ENCODE measurements around the gene SOX18. TPM values are rescaled to one million over a fixed set of nuclear protein-coding genes. Genes with fewer than 3 reads are reported as not detected.

The SOX18 gene
- total and polyA plus RNA-seq, 2 of the 4 experiments (the other 2 are of a cell fraction) = not detected

GRCh38 chr20:64056889-64057627 lies 7.6 kb upstream of the SOX18 start:
- no TSS peak for BruUV-seq (replicated peaks)
- in situ Hi-C loops (cut with MboI; ENCODE audit: low sequenced_read_pairs) = no loop called here
- Histone ChIP-seq H2AK5ac (ENCODE audit: low read depth, low read length) (no peak overlapping the region), H3K56ac (ENCODE audit: extremely low read depth, insufficient read depth, low read length) (no peak overlapping the region), H3K4me3 (ENCODE audit: insufficient read depth, low read depth, low read length) (no peak overlapping the region), H3K36me3 (ENCODE audit: control insufficient read depth, insufficient read depth, low read length) (no peaks in the 10 kb centered on the region), H4K20me1 (ENCODE audit: insufficient read depth, low read length) (no peaks in the 10 kb centered on the region), H3K4me1 (ENCODE audit: control insufficient read depth, insufficient read depth, low read length) (peaks cover 6% of the 10 kb centered on the region), H3K18ac (ENCODE audit: low read depth, low read length) (no peak overlapping the region), H4K5ac (ENCODE audit: low read depth, low read length) (no peak overlapping the region), H2BK15ac (ENCODE audit: low read depth, low read length) (no peak overlapping the region), H2BK5ac (ENCODE audit: low read depth, low read length, poor library complexity, severe bottlenecking) (no peak overlapping the region), H3K27me3 (ENCODE audit: control insufficient read depth, insufficient read depth, low read length) (peaks cover 7% of the 10 kb centered on the region; the same call in 1 of the 2 replicates), H3K9me3 (ENCODE audit: control insufficient read depth, insufficient read depth, low read length) (no peaks in the 10 kb centered on the region), H3K4me2 (ENCODE audit: low read depth, low read length) (no peak overlapping the region), H3K9ac (ENCODE audit: low read depth, low read length) (no peak overlapping the region), H3K79me1 (ENCODE audit: low read depth in 1 of 2, low read length in 2 of 2) (peaks cover under 1 to 2% of the 10 kb centered on the region in 2 experiments; a peak in 3 of 4 replicates), H2AFZ (replicated peaks; ENCODE audit: low read length, poor library complexity) (peak overlapping the region; percentile 64), H3K23ac (ENCODE audit: low read depth, low read length) (no peak overlapping the region), H3K4ac (ENCODE audit: low read depth, low read length) (no peak overlapping the region), H4K91ac (ENCODE audit: insufficient read depth, low read depth, low read length) (no peak overlapping the region), H2AK9ac (replicated peaks; ENCODE audit: low read depth, low read length, poor library complexity) (peak overlapping the region; percentile 56), H3K14ac (replicated peaks; ENCODE audit: low read depth, low read length) (no peak overlapping the region), H2BK120ac (ENCODE audit: low read depth, low read length) (no peak overlapping the region), H3K9me1 (ENCODE audit: insufficient read depth, low read length) (peaks cover 2% of the 10 kb centered on the region), H4K8ac (ENCODE audit: low read depth in 2 of 2, low read length in 2 of 2) (no peak overlapping the region), H3K27ac (ENCODE audit: insufficient read depth, low read length) (no peak overlapping the region), H2BK20ac (ENCODE audit: low read depth, low read length) (no peak overlapping the region)
- DNase-seq = no peak
- dilution Hi-C loops (cut with HindIII; ENCODE audit: low sequenced_read_pairs, unreplicated experiment) = no loop called here
- WGBS, 2 experiments (ENCODE audit: extremely low coverage in 2 of 2, insufficient read length in 1 of 2) = 78% methylated on average over 36 of the region's 39 CpGs; no CpG with 5 or more reads in 1 of the 2 experiments
- CTCF ChIA-PET = interaction anchor here (1.8 kb wide), 1 partner anchor 12 kb away, joined by 6 read pairs; no protein-coding TSS in a partner anchor
- intact Hi-C loops (cut with micrococcal nuclease) = loop anchor here (2.0 to 5.0 kb wide), 4 partner anchors 18 to 520 kb away; partner anchors contain the start of genes PRPF6 and PTK6
- POLR2A ChIA-PET (ENCODE audit: unreplicated experiment) = no interaction called here
- no peak for ATAC-seq (ENCODE audit: low read depth)
- TF ChIP-seq RFX5 (IDR thresholded peaks at IDR 0.05; ENCODE audit: low read depth, low read length) (no peak), MXI1 (IDR thresholded peaks at IDR 0.05; ENCODE audit: borderline replicate concordance, low read depth, low read length) (no peak), RCOR1 (IDR thresholded peaks at IDR 0.05; ENCODE audit: insufficient replicate concordance, low read length) (no peak), BHLHE40 (IDR thresholded peaks at IDR 0.05; ENCODE audit: low read depth, low read length) (no peak), POLR2A (IDR thresholded peaks at IDR 0.05; ENCODE audit: low read depth, low read length) (no peak), MAZ (IDR thresholded peaks at IDR 0.05; ENCODE audit: borderline replicate concordance, low read depth, low read length) (no peak), NFE2L2 (IDR thresholded peaks at IDR 0.05; ENCODE audit: low read depth, low read length) (no peak), RAD21 (IDR thresholded peaks at IDR 0.05; ENCODE audit: low read length) (no peak), FOS (IDR thresholded peaks at IDR 0.05; ENCODE audit: low read depth, low read length) (no peak), SMC3 (IDR thresholded peaks at IDR 0.05; ENCODE audit: low read depth, low read length) (no peak), CHD1 (IDR thresholded peaks at IDR 0.05; ENCODE audit: low read depth, low read length) (no peak), CEBPB (IDR thresholded peaks at IDR 0.05; ENCODE audit: low read depth, low read length) (no peak)
- TF ChIP-seq, protein P1, sequence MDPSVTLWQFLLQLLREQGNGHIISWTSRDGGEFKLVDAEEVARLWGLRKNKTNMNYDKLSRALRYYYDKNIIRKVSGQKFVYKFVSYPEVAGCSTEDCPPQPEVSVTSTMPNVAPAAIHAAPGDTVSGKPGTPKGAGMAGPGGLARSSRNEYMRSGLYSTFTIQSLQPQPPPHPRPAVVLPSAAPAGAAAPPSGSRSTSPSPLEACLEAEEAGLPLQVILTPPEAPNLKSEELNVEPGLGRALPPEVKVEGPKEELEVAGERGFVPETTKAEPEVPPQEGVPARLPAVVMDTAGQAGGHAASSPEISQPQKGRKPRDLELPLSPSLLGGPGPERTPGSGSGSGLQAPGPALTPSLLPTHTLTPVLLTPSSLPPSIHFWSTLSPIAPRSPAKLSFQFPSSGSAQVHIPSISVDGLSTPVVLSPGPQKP (IDR thresholded peaks at IDR 0.05; ENCODE audit: borderline replicate concordance, low read depth, low read length) = no peak
- TF ChIP-seq, protein P2, sequence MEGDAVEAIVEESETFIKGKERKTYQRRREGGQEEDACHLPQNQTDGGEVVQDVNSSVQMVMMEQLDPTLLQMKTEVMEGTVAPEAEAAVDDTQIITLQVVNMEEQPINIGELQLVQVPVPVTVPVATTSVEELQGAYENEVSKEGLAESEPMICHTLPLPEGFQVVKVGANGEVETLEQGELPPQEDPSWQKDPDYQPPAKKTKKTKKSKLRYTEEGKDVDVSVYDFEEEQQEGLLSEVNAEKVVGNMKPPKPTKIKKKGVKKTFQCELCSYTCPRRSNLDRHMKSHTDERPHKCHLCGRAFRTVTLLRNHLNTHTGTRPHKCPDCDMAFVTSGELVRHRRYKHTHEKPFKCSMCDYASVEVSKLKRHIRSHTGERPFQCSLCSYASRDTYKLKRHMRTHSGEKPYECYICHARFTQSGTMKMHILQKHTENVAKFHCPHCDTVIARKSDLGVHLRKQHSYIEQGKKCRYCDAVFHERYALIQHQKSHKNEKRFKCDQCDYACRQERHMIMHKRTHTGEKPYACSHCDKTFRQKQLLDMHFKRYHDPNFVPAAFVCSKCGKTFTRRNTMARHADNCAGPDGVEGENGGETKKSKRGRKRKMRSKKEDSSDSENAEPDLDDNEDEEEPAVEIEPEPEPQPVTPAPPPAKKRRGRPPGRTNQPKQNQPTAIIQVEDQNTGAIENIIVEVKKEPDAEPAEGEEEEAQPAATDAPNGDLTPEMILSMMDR (conservative IDR thresholded peaks at IDR 0.05; ENCODE audit: low read depth, low read length) = no peak
- TF ChIP-seq, protein P3, sequence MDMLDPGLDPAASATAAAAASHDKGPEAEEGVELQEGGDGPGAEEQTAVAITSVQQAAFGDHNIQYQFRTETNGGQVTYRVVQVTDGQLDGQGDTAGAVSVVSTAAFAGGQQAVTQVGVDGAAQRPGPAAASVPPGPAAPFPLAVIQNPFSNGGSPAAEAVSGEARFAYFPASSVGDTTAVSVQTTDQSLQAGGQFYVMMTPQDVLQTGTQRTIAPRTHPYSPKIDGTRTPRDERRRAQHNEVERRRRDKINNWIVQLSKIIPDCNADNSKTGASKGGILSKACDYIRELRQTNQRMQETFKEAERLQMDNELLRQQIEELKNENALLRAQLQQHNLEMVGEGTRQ (IDR thresholded peaks at IDR 0.05; ENCODE audit: low read depth, low read length) = no peak
